PC-9 (cell line): ENCODE data around the gene CAPN1. TPM values are rescaled to one million over a fixed set of nuclear protein-coding genes. Genes with fewer than 3 reads are reported as not detected.

ENCODE experiments used
- BruUV-seq: library from RNA; stranded (reverse); fragments of 400-500 nt; replicated peaks from 2 replicates; lab custom pipeline; 2021; lab: Mats Ljungman, UMichigan
- CTCF ChIA-PET: fragments of 300-600 bp; sonication (Branson Sonifier 250); formaldehyde crosslinking; loops from one replicate; lab custom pipeline; 2022; ENCODE audit warnings: antibody characterized with exemption; lab: Charles Lee
- POLR2A ChIA-PET: fragments of 300-600 bp; sonication (Branson Sonifier 250); formaldehyde crosslinking; loops from one replicate; lab custom pipeline; 2022; ENCODE audit warnings: antibody characterized with exemption; ENCODE audit not compliant: unreplicated experiment; lab: Charles Lee
- DNase-seq, 2 experiments: peaks; one replicate each; pipeline versions ENCODE4 v3.0.0 to v3.0.0-alpha.2; 2015 to 2022; ENCODE audit warnings: mixed read lengths in 1 of 2
- H2AFZ ChIP-seq: fragments of 200-600 bp; sonication (generic); 2 replicates; pipeline ENCODE4 v1.8.1; 2017; ENCODE audit warnings: antibody characterized with exemption
- H3F3A ChIP-seq: fragments of 200-600 bp; sonication (generic); 2 replicates; pipeline ENCODE4 v1.8.1; 2017; ENCODE audit warnings: antibody characterized with exemption, mild to moderate bottlenecking, low read depth; ENCODE audit not compliant: insufficient read depth
- H3K27ac ChIP-seq: fragments of 200-600 bp; sonication (generic); 2 replicates; pipeline ENCODE4 v1.6.1; 2016; ENCODE audit warnings: mixed run types
- H3K27me3 ChIP-seq: fragments of 200-600 bp; sonication (generic); 2 replicates; pipeline ENCODE4 v1.6.1; 2016; ENCODE audit warnings: low read depth, mixed run types; ENCODE audit not compliant: insufficient read depth
- H3K36me3 ChIP-seq: fragments of 200-600 bp; sonication (generic); 2 replicates; pipeline ENCODE4 v1.6.1; 2016; ENCODE audit warnings: low read depth, mixed run types
- H3K4me1 ChIP-seq: fragments of 200-600 bp; sonication (generic); replicated peaks from 2 replicates; pipeline ENCODE4 v1.6.1; 2016; ENCODE audit warnings: mixed run types; ENCODE audit not compliant: insufficient read depth
- H3K4me2 ChIP-seq: fragments of 200-600 bp; sonication (generic); 2 replicates; pipeline ENCODE4 v1.6.1; 2017; ENCODE audit warnings: mixed run types
- H3K4me3 ChIP-seq: fragments of 200-600 bp; sonication (generic); 2 replicates; pipeline ENCODE4 v1.6.1; 2016; ENCODE audit warnings: mixed run types
- H3K79me2 ChIP-seq: fragments of 200-600 bp; sonication (generic); 2 replicates; pipeline ENCODE4 v1.6.1; 2017; ENCODE audit warnings: low read depth, mixed run types
- H3K9me2 ChIP-seq: fragments of 200-600 bp; sonication (generic); 2 replicates; pipeline ENCODE4 v1.8.1; 2017; ENCODE audit warnings: mild to moderate bottlenecking; ENCODE audit not compliant: insufficient read depth
- H3K9me3 ChIP-seq: fragments of 200-600 bp; sonication (generic); 2 replicates; pipeline ENCODE4 v1.8.1; 2016; ENCODE audit warnings: low read depth; ENCODE audit not compliant: insufficient read depth
- H4K20me1 ChIP-seq: fragments of 200-600 bp; sonication (generic); 2 replicates; pipeline ENCODE4 v1.8.1; 2017; ENCODE audit not compliant: insufficient read depth
- CTCF ChIP-seq: fragments of 200-600 bp; sonication (generic); conservative IDR thresholded peaks from 2 replicates; pipeline ENCODE4 v1.6.1; 2017; ENCODE audit warnings: mixed run types, antibody characterized with exemption, mild to moderate bottlenecking, moderate library complexity
- EZH2 ChIP-seq: fragments of 200-600 bp; sonication (generic); IDR thresholded peaks from 2 replicates; pipeline ENCODE4 v1.8.0; 2017; ENCODE audit warnings: antibody characterized with exemption, low read depth
- intact Hi-C: fragments of 100-400 bp; cut with micrococcal nuclease; formaldehyde crosslinking; loops from one replicate; pipeline ENCODE4 v1.10.0; 2022; ENCODE audit not compliant: unreplicated experiment
- total RNA-seq: library from RNA; stranded (reverse); gene quantifications from 2 replicates; pipeline ENCODE4 v1.2.3, GENCODE V29; 2021

The CAPN1 gene
- total RNA-seq, 1 experiment from 2014 or later, result 559 TPM

DNA sequence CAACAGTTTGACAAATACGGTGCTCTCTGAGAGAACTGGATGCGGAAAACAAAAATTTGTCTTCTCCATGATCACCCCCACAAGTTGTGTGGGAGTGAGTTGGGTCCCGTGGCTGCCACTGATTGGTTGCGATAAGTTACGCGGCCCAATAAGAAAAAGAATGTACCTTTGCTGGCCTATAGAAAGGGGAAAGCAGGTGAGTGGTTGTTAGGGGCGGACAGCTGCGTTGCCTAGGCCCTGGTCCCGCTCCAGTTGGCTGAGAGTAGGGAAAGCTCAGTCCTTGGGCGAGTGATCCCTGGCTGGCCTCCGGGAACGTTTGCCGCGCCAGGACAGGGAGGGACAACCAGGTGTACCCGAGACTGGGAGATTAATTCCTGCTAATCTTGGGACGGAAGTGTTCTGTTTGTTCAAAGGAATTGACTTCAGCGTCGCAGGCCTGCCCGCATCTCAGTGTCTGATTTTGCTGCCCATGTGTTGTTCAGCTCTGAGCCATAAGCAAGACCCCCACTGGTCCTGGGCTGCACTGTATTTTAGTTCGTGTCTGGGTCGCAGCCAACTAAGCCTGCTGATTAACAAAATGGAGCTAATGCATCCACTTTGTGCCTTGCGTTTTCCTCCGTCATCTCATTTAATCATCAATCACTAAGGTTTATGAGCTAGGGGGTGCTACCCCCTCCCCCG lies 46.6 kb upstream of the CAPN1 start:
- Histone ChIP-seq H4K20me1 (peaks cover 21% of the 10 kb centered on the region), H3K4me2 (peak overlapping the region; percentile 89), H3K79me2 (peaks cover 35% of the 10 kb centered on the region), H3K4me3 (peak overlapping the region; percentile 92), H3K9me2 (no peaks in the 10 kb centered on the region), H3F3A (peaks cover 26% of the 10 kb centered on the region), H3K27me3 (no peaks in the 10 kb centered on the region), H2AFZ (peak overlapping the region; percentile 80), H3K36me3 (peaks cover 24% of the 10 kb centered on the region), H3K27ac (peak overlapping the region; percentile 92), H3K4me1 (peaks cover 19% of the 10 kb centered on the region), H3K9me3 (no peaks in the 10 kb centered on the region)
- intact Hi-C loops, result loop anchor here (1.0 kb wide), 2 partner anchors 15 to 48 kb away; no protein-coding TSS in a partner anchor
- DNase-seq, result peak; percentile 95 to 99
- ChIA-PET POLR2A (interaction anchor here (0.6 to 1.4 kb wide), 17 partner anchors 10 to 475 kb away, joined by 3 to 25 read pairs (median 5); partner anchors contain the start of genes CAPN1, FAU, MRPL49 and SF1), CTCF (interaction anchor here (0.6 to 1.3 kb wide), 4 partner anchors 12 to 195 kb away, joined by 3 to 5 read pairs (median 4); partner anchors contain the start of gene CAPN1)
- BruUV-seq, result TSS peak; percentile 72
- TF ChIP-seq CTCF, result no peak
- TF ChIP-seq EZH2, result no peak

DNA sequence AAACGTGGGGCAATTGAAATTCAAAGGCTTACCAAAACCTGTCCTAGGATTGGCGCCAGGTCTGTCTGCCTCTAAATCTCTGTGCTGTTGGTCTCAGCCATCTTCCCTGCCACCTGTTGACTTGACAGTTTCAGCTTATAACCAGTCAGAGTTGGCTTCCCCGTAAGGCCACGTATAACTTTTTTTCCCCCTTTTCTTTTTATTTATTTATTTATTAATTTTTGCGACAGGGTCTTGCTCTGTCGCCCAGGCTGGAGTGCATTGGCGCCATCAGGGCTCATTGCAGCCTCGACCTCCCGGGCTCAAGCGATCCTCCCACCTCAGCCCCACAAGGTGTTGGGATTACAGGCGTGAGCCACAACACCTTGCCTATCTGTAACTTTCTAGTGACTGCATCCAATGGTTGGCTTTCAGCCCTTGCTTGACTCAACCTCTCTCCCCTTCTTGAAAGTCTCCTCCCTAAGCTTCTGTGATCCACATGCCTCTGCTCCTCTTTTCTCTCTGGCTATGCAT lies 46.0 kb upstream of the CAPN1 start:
- no TSS peak for BruUV-seq
- ChIA-PET POLR2A (interaction anchor here (0.6 to 1.4 kb wide), 10 partner anchors 10 to 476 kb away, joined by 3 to 25 read pairs (median 6); partner anchors contain the start of genes CAPN1, FAU and MRPL49), CTCF (interaction anchor here (0.6 to 1.3 kb wide), 4 partner anchors 12 to 194 kb away, joined by 3 to 5 read pairs (median 4); partner anchors contain the start of gene CAPN1)
- H3K27ac ChIP-seq, result peak overlapping the region; percentile 92
- peaks cover 21% of the 10 kb centered on the region for H4K20me1 ChIP-seq
- peaks cover 25% of the 10 kb centered on the region for H3F3A ChIP-seq
- intact Hi-C loops, result loop anchor here (1.0 kb wide), 2 partner anchors 15 to 48 kb away; no protein-coding TSS in a partner anchor
- peak overlapping the region; percentile 92 for H3K4me3 ChIP-seq
- peaks cover 19% of the 10 kb centered on the region for H3K4me1 ChIP-seq
- peak overlapping the region; percentile 83 for H3K4me2 ChIP-seq
- H3K9me3 ChIP-seq, result no peaks in the 10 kb centered on the region
- no peaks in the 10 kb centered on the region for H3K9me2 ChIP-seq
- H3K36me3 ChIP-seq, result peaks cover 23% of the 10 kb centered on the region
- TF ChIP-seq EZH2 (no peak), CTCF (no peak)
- DNase-seq, result no peak
- peaks cover 35% of the 10 kb centered on the region for H3K79me2 ChIP-seq
- no peaks in the 10 kb centered on the region for H3K27me3 ChIP-seq
- peak overlapping the region; percentile 80 for H2AFZ ChIP-seq

DNA sequence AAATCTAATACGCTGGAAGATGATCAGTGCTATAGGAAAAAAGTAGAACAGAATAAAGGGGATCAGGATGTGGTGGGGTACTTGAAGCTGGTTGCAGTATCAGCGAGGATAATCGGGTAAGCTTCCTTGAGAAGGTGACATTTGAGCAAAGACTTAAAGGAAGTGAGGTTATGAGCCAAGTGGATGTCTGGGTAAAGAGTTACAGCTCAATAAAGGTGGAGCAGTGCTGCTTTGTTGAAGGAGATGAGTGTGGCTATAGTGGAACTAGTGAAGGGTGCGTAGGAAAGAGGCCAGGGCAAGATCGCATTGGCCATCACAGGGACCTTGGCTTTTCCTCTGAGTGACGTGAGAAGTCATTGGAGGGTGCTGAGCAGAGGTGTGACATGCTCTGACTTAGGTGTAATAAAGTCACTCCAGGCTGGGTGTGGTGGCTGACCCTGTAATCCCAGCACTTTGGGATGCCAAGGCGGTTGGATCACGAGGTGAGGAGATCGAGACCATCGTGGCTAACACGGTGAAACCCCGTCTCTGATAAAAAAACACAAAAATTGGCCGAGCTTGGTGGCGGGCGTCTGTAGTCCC lies 45.1 kb upstream of the CAPN1 start:
- H3K4me3 ChIP-seq, result no peak overlapping the region
- H3K27ac ChIP-seq, result peak overlapping the region; percentile 92; the same call in 1 of the 2 replicates
- no peaks in the 10 kb centered on the region for H3K9me2 ChIP-seq
- TF ChIP-seq EZH2 (no peak), CTCF (no peak)
- H3F3A ChIP-seq, result peaks cover 16% of the 10 kb centered on the region
- peaks cover 19% of the 10 kb centered on the region for H3K4me1 ChIP-seq
- intact Hi-C loops, result no loop called here
- H3K36me3 ChIP-seq, result peaks cover 14% of the 10 kb centered on the region
- POLR2A ChIA-PET, result no interaction called here
- no peak for DNase-seq
- H3K9me3 ChIP-seq, result no peaks in the 10 kb centered on the region
- peaks cover 31% of the 10 kb centered on the region for H3K79me2 ChIP-seq
- H3K27me3 ChIP-seq, result no peaks in the 10 kb centered on the region
- H3K4me2 ChIP-seq, result no peak overlapping the region; the same call in 1 of the 2 replicates
- H2AFZ ChIP-seq, result no peak overlapping the region
- CTCF ChIA-PET, result interaction anchor here (0.6 to 0.7 kb wide), 3 partner anchors 17 to 184 kb away, joined by 3 to 6 read pairs (median 4); no protein-coding TSS in a partner anchor
- no TSS peak for BruUV-seq
- peaks cover 15% of the 10 kb centered on the region for H4K20me1 ChIP-seq
